D721Med (cell line): ENCODE measurements around the gene ATAD2B.
A peak's percentile ranks its signal among the peaks of the same experiment; 100 is the strongest.

Source experiments
- DNase-seq: peaks from one replicate; pipeline ENCODE4 v3.0.0; 2011; ENCODE audit warnings: low spot score; ENCODE audit not compliant: insufficient read length
- FAIRE-seq: peaks from 2 replicates; lab custom pipeline; 2011; peaks lifted over from hg19 to GRCh38; lab: Jason Lieb, UNC
- CTCF ChIP-seq: IDR thresholded peaks from 2 replicates; pipeline ENCODE4 v1.5.1; 2012; ENCODE audit warnings: mild to moderate bottlenecking, control low read depth; ENCODE audit not compliant: insufficient read depth; ENCODE audit errors: missing control alignments

Gene ATAD2B

GRCh38 chr2:23809150-23809549 lies 117.8 kb downstream of the ATAD2B start:
- TF ChIP-seq CTCF = no peak
- DNase-seq (no peak), FAIRE-seq (no peak)

- DNase-seq = no peak
- FAIRE-seq = no peak
- no peak for TF ChIP-seq CTCF
These were observed 120.2 kb downstream of the ATAD2B start for GRCh38 chr2:23806665-23807249.

- no peak for DNase-seq
- no peak for TF ChIP-seq CTCF
- FAIRE-seq = no peak
These were observed 120.7 kb downstream of the ATAD2B start for GRCh38 chr2:23806201-23806600.

GRCh38 chr2:23803965-23804542 lies 122.9 kb downstream of the ATAD2B start:
- DNase-seq = no peak
- peak; percentile 48 for TF ChIP-seq CTCF
- no peak for FAIRE-seq

GRCh38 chr2:23803264-23803964 lies 123.5 kb downstream of the ATAD2B start:
- FAIRE-seq (no peak), DNase-seq (no peak)
- no peak for TF ChIP-seq CTCF

- no peak for TF ChIP-seq CTCF
- FAIRE-seq = no peak
- no peak for DNase-seq
These were observed 125.5 kb downstream of the ATAD2B start for GRCh38 chr2:23801396-23801795.

- no peak for FAIRE-seq
- TF ChIP-seq CTCF = no peak
- DNase-seq = no peak
These were observed 132.7 kb downstream of the ATAD2B start for GRCh38 chr2:23794234-23794633.
